Gastrocnemius medialis (tissue), 4 donors: ENCODE results near the gene FGFRL1. TPM values are rescaled to one million over a fixed set of nuclear protein-coding genes. Genes with fewer than 3 reads are reported as not detected.

Source experiments
- ATAC-seq, 2 donors: fragments of 150-250 bp; one replicate each; pipeline ENCODE4 v1.9.1; 2016
- DNase-seq, 2 donors: peaks; one replicate each; pipeline ENCODE4 v3.0.0-alpha.2; 2019
- H3K27ac ChIP-seq, 4 donors: fragments of 200-600 bp; sonication (generic); 1 replicate in 1 of 4; 2 replicates in 3 of 4; pipeline ENCODE4 v1.5.1; 2016 to 2018; ENCODE audit warnings: mild to moderate bottlenecking in 2 of 4, moderate library complexity in 1 of 4
- H3K27me3 ChIP-seq, 3 donors: fragments of 200-600 bp; sonication (generic) in 2 of 3; 1 replicate in 1 of 3; 2 replicates in 2 of 3; pipeline versions ENCODE4 v1.5.1 to v1.6.0; 2016 to 2019; ENCODE audit warnings: mild to moderate bottlenecking in 1 of 3, moderate library complexity in 1 of 3
- H3K36me3 ChIP-seq, 2 donors: fragments of 200-600 bp; sonication (generic) in 1 of 2; one replicate each; pipeline ENCODE4 v1.5.1; 2017 to 2018
- H3K4me1 ChIP-seq, 2 donors: fragments of 200-600 bp; sonication (generic) in 1 of 2; one replicate each; pipeline ENCODE4 v1.5.1; 2016 to 2017; ENCODE audit warnings: mild to moderate bottlenecking in 2 of 2
- H3K4me3 ChIP-seq, 4 donors: fragments of 200-600 bp; sonication (generic) in 3 of 4; 1 replicate in 1 of 4; 2 replicates in 3 of 4; pipeline ENCODE4 v1.5.1; 2016 to 2019; ENCODE audit warnings: mild to moderate bottlenecking in 2 of 4
- H3K9me3 ChIP-seq, 3 donors: fragments of 200-600 bp; sonication (generic) in 2 of 3; 1 replicate in 1 of 3; 2 replicates in 2 of 3; pipeline ENCODE4 v1.5.1; 2016 to 2019
- CTCF ChIP-seq, 5 experiments: fragments of 450-650 bp in 3 of 5; fragments of 200-600 bp in 2 of 5; sonication (generic) in 2 of 5; IDR thresholded peaks in 4 of 5; conservative IDR thresholded peaks in 1 of 5; 1 replicate in 4 of 5; 2 replicates in 1 of 5; pipeline ENCODE4 v1.5.1; 2016 to 2019; ENCODE audit warnings: antibody characterized with exemption in 5 of 5, mild to moderate bottlenecking in 3 of 5, moderate library complexity in 3 of 5
- POLR2A ChIP-seq, 2 donors: fragments of 450-650 bp; IDR thresholded peaks; one replicate each; pipeline ENCODE4 v1.6.1; 2017; ENCODE audit warnings: antibody characterized with exemption in 2 of 2, mild to moderate bottlenecking in 2 of 2, moderate library complexity in 2 of 2
- in situ Hi-C, 4 donors: fragments of 200-750 bp; cut with MboI; loops; one replicate each; pipeline versions ENCODE4 v1.15.0 to v1.8.0; 2017; ENCODE audit warnings: low sequenced_read_pairs in 4 of 4
- intact Hi-C: fragments of 100-400 bp; cut with DNase I; formaldehyde crosslinking; loops from one replicate; pipeline ENCODE4 v1.15.1; 2023; ENCODE audit warnings: low total_unique reads
- total RNA-seq, 4 donors: library from RNA; depleted of rRNA; stranded (reverse); fragments of >200 nt; gene quantifications; one replicate each; pipeline versions ENCODE4 v1.1.0 to v1.2.3, GENCODE V29; 2016

FGFRL1 gene
- total RNA-seq, 4 donors from 2014 or later: 10.4 to 32.4 (median 15.2) TPM

DNA sequence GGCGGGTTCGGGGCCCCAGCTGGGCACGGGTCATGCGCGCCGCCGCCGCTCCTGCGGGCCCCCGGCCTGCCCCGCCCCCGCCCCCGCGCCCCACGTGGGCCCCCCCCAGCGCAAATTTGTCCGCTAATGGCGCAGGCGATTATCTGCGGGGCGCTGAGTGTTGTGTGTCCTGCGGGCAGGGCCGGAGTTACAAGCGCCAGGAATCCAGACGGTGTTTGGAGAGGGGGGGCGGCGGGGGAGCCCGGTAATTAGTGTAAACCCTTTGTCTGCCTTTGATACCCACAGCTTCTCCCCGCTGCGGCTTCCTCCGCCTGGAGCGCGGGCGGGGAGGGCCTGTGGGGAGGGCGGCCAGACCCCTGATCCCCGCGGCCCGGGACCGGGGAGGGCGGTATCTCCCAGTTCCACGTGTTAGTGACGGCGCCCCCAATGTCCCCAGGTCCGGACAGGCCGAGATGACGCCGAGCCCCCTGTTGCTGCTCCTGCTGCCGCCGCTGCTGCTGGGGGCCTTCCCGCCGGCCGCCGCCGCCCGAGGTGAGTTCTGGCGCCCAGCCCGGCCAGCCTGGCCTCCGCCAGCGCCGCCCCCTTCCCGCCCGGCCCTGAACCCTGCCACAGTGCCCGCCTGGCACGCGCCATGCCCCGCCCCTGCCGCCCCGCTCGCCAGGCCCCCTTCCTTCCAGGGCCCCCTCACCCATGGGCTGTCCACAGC is 761 bp downstream of the FGFRL1 start:
- Histone ChIP-seq H3K27ac (peak overlapping the region in 1 of 4 donors; percentile 28), H3K9me3 (no peaks in the 10 kb centered on the region), H3K4me3 (peak overlapping the region; percentile 49 to 60 (median 54)), H3K36me3 (no peaks in the 10 kb centered on the region), H3K27me3 (peaks cover 9 to 13% (median 10%) of the 10 kb centered on the region in 3 donors), H3K4me1 (peaks cover 7 to 19% of the 10 kb centered on the region in 2 donors)
- DNase-seq (no peak), ATAC-seq (no peak)
- intact Hi-C loops (loop anchor here (5.0 to 10.0 kb wide), 3 partner anchors 235 to 993 kb away; partner anchors contain the start of genes CTBP1, NELFA and UVSSA), in situ Hi-C loops (no loop called here)
- no peak for TF ChIP-seq CTCF (IDR thresholded peaks at IDR 0.05 in 4 of 5, conservative IDR thresholded peaks at IDR 0.05 in 1 of 5)
- no peak for TF ChIP-seq POLR2A (IDR thresholded peaks at IDR 0.05)

- TF ChIP-seq POLR2A (IDR thresholded peaks at IDR 0.05) (no peak), CTCF (IDR thresholded peaks at IDR 0.05 in 4 of 5, conservative IDR thresholded peaks at IDR 0.05 in 1 of 5) (no peak)
These were observed 2.0 kb downstream of the FGFRL1 start for GRCh38 chr4:1013225-1014073.

GRCh38 chr4:1014291-1015167 is 3.1 kb downstream of the FGFRL1 start:
- in situ Hi-C loops: no loop called here
- ATAC-seq (no peak), DNase-seq (no peak)
- peaks cover 4 to 13% of the 10 kb centered on the region in 2 donors for H3K4me1 ChIP-seq
- no peaks in the 10 kb centered on the region for H3K9me3 ChIP-seq
- no peak overlapping the region for H3K4me3 ChIP-seq
- H3K36me3 ChIP-seq: no peaks in the 10 kb centered on the region
- intact Hi-C loops: loop anchor here (5.0 to 10.0 kb wide), 3 partner anchors 233 to 990 kb away; partner anchors contain the start of genes CTBP1, NELFA and UVSSA
- TF ChIP-seq CTCF (IDR thresholded peaks at IDR 0.05 in 4 of 5, conservative IDR thresholded peaks at IDR 0.05 in 1 of 5) (no peak), POLR2A (IDR thresholded peaks at IDR 0.05) (no peak)
- H3K27ac ChIP-seq: no peak overlapping the region
- H3K27me3 ChIP-seq: no peaks in the 10 kb centered on the region

More at GRCh38 chr4:1013225-1014073, 2.0 kb downstream of the FGFRL1 start:
- in situ Hi-C loops: no loop called here
- Histone ChIP-seq H3K36me3 (no peaks in the 10 kb centered on the region), H3K4me3 (no peak overlapping the region), H3K27me3 (peaks cover 0 to 4% (median under 1%) of the 10 kb centered on the region in 3 donors), H3K4me1 (peaks cover 7 to 19% of the 10 kb centered on the region in 2 donors), H3K9me3 (no peaks in the 10 kb centered on the region), H3K27ac (no peak overlapping the region)
- ATAC-seq: no peak
- DNase-seq: no peak
- intact Hi-C loops: loop anchor here (5.0 to 10.0 kb wide), 3 partner anchors 234 to 991 kb away; partner anchors contain the start of genes CTBP1, NELFA and UVSSA

GRCh38 chr4:1015179-1015578 is 3.8 kb downstream of the FGFRL1 start:
- Histone ChIP-seq H3K4me3 (no peak overlapping the region), H3K36me3 (no peaks in the 10 kb centered on the region), H3K4me1 (peaks cover 3 to 9% of the 10 kb centered on the region in 2 donors), H3K27ac (no peak overlapping the region), H3K9me3 (no peaks in the 10 kb centered on the region), H3K27me3 (no peaks in the 10 kb centered on the region)
- ATAC-seq (no peak), DNase-seq (no peak)
- intact Hi-C loops: loop anchor here (10.0 kb wide), 1 partner anchor 990 kb away; the partner anchor contains the start of gene NELFA
- in situ Hi-C loops: no loop called here
- TF ChIP-seq POLR2A (IDR thresholded peaks at IDR 0.05) (no peak), CTCF (IDR thresholded peaks at IDR 0.05 in 4 of 5, conservative IDR thresholded peaks at IDR 0.05 in 1 of 5) (no peak)
